HEK293 (cell line): ENCODE measurements around the gene RANBP10.

Source experiments
- CTCF ChIA-PET: fragments of 350-600 bp; formaldehyde crosslinking; extraction: SDS; loops from one replicate; lab custom pipeline; 2021; ENCODE audit warnings: antibody characterized with exemption; lab: Yijun Ruan, JAX
- POLR2A ChIA-PET: fragments of 300-600 bp; formaldehyde crosslinking; extraction: SDS; loops from one replicate; lab custom pipeline; 2020; ENCODE audit warnings: antibody characterized with exemption, inconsistent platforms; lab: Yijun Ruan, JAX
- H3K27ac ChIP-seq: fragments of 200-500 bp; sonication (Bioruptor generic); 2 replicates; pipeline ENCODE4 v1.5.1; 2014; ENCODE audit warnings: low read depth, low read length, control low read depth, inconsistent platforms; ENCODE audit errors: extremely low read depth
- H3K36me3 ChIP-seq, 2 experiments: fragments of 200-500 bp in 1 of 2; sonication (Bioruptor generic) in 1 of 2; 1 replicate in 1 of 2; 2 replicates in 1 of 2; pipeline ENCODE4 v1.5.1; 2014 to 2017; ENCODE audit warnings: inconsistent platforms in 2 of 2, low read length in 2 of 2; ENCODE audit not compliant: control insufficient read depth in 2 of 2, insufficient read depth in 1 of 2
- H3K4me1 ChIP-seq: fragments of 200-500 bp; sonication (Bioruptor generic); 2 replicates; pipeline ENCODE4 v1.5.1; 2014; ENCODE audit warnings: mild to moderate bottlenecking, low read length, inconsistent platforms; ENCODE audit not compliant: control insufficient read depth, insufficient read depth
- H3K4me3 ChIP-seq: 2 replicates; pipeline ENCODE4 v1.5.1; 2011; ENCODE audit warnings: low read depth, mild to moderate bottlenecking, control low read depth, low read length, moderate library complexity
- H3K9me3 ChIP-seq: fragments of 200-500 bp; sonication (Bioruptor generic); 2 replicates; pipeline ENCODE4 v1.5.1; 2014; ENCODE audit warnings: low read depth, low read length, inconsistent platforms; ENCODE audit not compliant: control insufficient read depth, insufficient read depth
- AEBP2 ChIP-seq: fragments of 450-650 bp; formaldehyde crosslinking; IDR thresholded peaks from 2 replicates; pipeline ENCODE4 v1.5.1; 2016; ENCODE audit warnings: missing biosample characterization, missing genetic modification characterization, borderline replicate concordance
- ATF2 ChIP-seq: fragments of 450-650 bp; formaldehyde crosslinking; IDR thresholded peaks from 2 replicates; pipeline ENCODE4 v1.5.1; 2016; ENCODE audit warnings: missing biosample characterization, missing genetic modification characterization, low read depth
- GLI2 ChIP-seq: fragments of 450-650 bp; formaldehyde crosslinking; IDR thresholded peaks from 2 replicates; pipeline ENCODE4; 2017; ENCODE audit warnings: missing biosample characterization, missing genetic modification characterization, low read depth, borderline replicate concordance
- GLIS1 ChIP-seq: fragments of 450-650 bp; formaldehyde crosslinking; IDR thresholded peaks from 2 replicates; pipeline ENCODE4 v1.5.1; 2016; ENCODE audit warnings: missing biosample characterization, missing genetic modification characterization
- KLF9 ChIP-seq: fragments of 450-650 bp; formaldehyde crosslinking; IDR thresholded peaks from 2 replicates; pipeline ENCODE4 v1.5.1; 2016; ENCODE audit warnings: missing biosample characterization, missing genetic modification characterization, low read depth
- PBX3 ChIP-seq: sonication (generic); formaldehyde crosslinking; IDR thresholded peaks from 2 replicates; pipeline ENCODE4 v1.8.1; 2022; ENCODE audit warnings: mild to moderate bottlenecking, moderate library complexity, missing genetic modification reagents
- REST ChIP-seq: fragments of 450-650 bp; formaldehyde crosslinking; IDR thresholded peaks from 2 replicates; pipeline ENCODE4 v1.5.1; 2016; ENCODE audit warnings: missing biosample characterization, missing genetic modification characterization
- SALL2 ChIP-seq: fragments of 450-650 bp; formaldehyde crosslinking; IDR thresholded peaks from 2 replicates; pipeline ENCODE4 v1.5.0; 2017; ENCODE audit warnings: missing biosample characterization, mild to moderate bottlenecking, missing genetic modification characterization, borderline replicate concordance
- ZNF10 ChIP-seq: fragments of 450-650 bp; formaldehyde crosslinking; IDR thresholded peaks from 2 replicates; pipeline ENCODE4 v1.5.1; 2017; ENCODE audit warnings: missing biosample characterization, missing genetic modification characterization
- ZNF121 ChIP-seq: fragments of 450-650 bp; formaldehyde crosslinking; IDR thresholded peaks from 2 replicates; pipeline ENCODE4 v1.5.1; 2016; ENCODE audit warnings: missing biosample characterization, missing genetic modification characterization
- ZNF19 ChIP-seq: fragments of 450-650 bp; formaldehyde crosslinking; IDR thresholded peaks from 2 replicates; pipeline ENCODE4; 2016; ENCODE audit warnings: missing biosample characterization, missing genetic modification characterization, low read depth
- ZNF211 ChIP-seq: fragments of 450-650 bp; formaldehyde crosslinking; IDR thresholded peaks from 2 replicates; pipeline ENCODE4 v1.5.1; 2016; ENCODE audit warnings: low read depth, missing biosample characterization, missing genetic modification characterization
- ZNF341 ChIP-seq: fragments of 450-650 bp; formaldehyde crosslinking; IDR thresholded peaks from 2 replicates; pipeline ENCODE4; 2016; ENCODE audit warnings: low read depth, missing biosample characterization, missing genetic modification characterization
- ZNF398 ChIP-seq: fragments of 450-650 bp; formaldehyde crosslinking; IDR thresholded peaks from 2 replicates; pipeline ENCODE4 v1.5.1; 2017; ENCODE audit warnings: missing biosample characterization, missing genetic modification characterization
- ZNF530 ChIP-seq: fragments of 450-650 bp; formaldehyde crosslinking; IDR thresholded peaks from 2 replicates; pipeline ENCODE4 v1.5.1; 2016; ENCODE audit warnings: low read depth, missing biosample characterization, missing genetic modification characterization
- ZNF701 ChIP-seq: fragments of 450-650 bp; formaldehyde crosslinking; IDR thresholded peaks from 2 replicates; pipeline ENCODE4 v1.5.1; 2016; ENCODE audit warnings: missing biosample characterization, missing genetic modification characterization
- ZSCAN16 ChIP-seq: fragments of 450-650 bp; formaldehyde crosslinking; IDR thresholded peaks from 2 replicates; pipeline ENCODE4 v1.5.1; 2016; ENCODE audit warnings: missing biosample characterization, missing genetic modification characterization

Gene RANBP10

GRCh38 chr16:67855789-67856188 is 49.4 kb upstream of the RANBP10 start (continued):
- TF ChIP-seq PBX3 (CRISPR knock-in tag) (no peak), ZNF701 (no peak), REST (tag by site-specific recombination) (no peak)

- no peaks in the 10 kb centered on the region for H3K9me3 ChIP-seq
- H3K36me3 ChIP-seq = peaks cover 0 to 39% of the 10 kb centered on the region in 2 experiments; a peak in 2 of 3 replicates
- no peak overlapping the region for H3K4me3 ChIP-seq
- peaks cover 12% of the 10 kb centered on the region for H3K4me1 ChIP-seq
- H3K27ac ChIP-seq = no peak overlapping the region
- ChIA-PET POLR2A (no interaction called here), CTCF (interaction anchor here (0.6 to 1.1 kb wide), 2 partner anchors 12 to 36 kb away, joined by 3 to 4 read pairs; no protein-coding TSS in a partner anchor)
- peak; percentile 81 for TF ChIP-seq ZNF121 (tag by site-specific recombination)
- no peak for TF ChIP-seq ZNF10 (tag by site-specific recombination)
Observed at GRCh38 chr16:67853670-67854069, 47.3 kb upstream of the RANBP10 start.

- peak overlapping the region; percentile 91 for H3K4me3 ChIP-seq
- ChIA-PET POLR2A (interaction anchor here (0.7 to 1.5 kb wide), 3 partner anchors 12 to 42 kb away, joined by 3 to 8 read pairs (median 4); partner anchors contain the start of genes EDC4, RANBP10 and TSNAXIP1), CTCF (interaction anchor here (1.2 to 1.3 kb wide), 2 partner anchors 32 to 175 kb away, joined by 4 to 9 read pairs; no protein-coding TSS in a partner anchor)
- TF ChIP-seq ZNF398 (no peak), GLI2 (tag by site-specific recombination) (no peak), ZNF341 (tag by site-specific recombination) (no peak)
- peaks cover 0 to 33% of the 10 kb centered on the region in 2 experiments; a peak in 2 of 3 replicates for H3K36me3 ChIP-seq
- H3K9me3 ChIP-seq = no peaks in the 10 kb centered on the region
- H3K4me1 ChIP-seq = peaks cover 16% of the 10 kb centered on the region
- H3K27ac ChIP-seq = peak overlapping the region; percentile 92; the same call in 1 of the 2 replicates
Observed at GRCh38 chr16:67848118-67848517, 41.8 kb upstream of the RANBP10 start.

GRCh38 chr16:67847064-67847861 is 40.9 kb upstream of the RANBP10 start, which contains the start of gene CENPT:
CENPT (minus strand) TSS chr16:67847693; CDS start chr16:67833859, 13,834 bp downstream.
- peak within 1 kb of the TSS; percentile 92 for H3K27ac ChIP-seq
- ChIA-PET CTCF (interaction anchor here (0.7 to 1.7 kb wide), 4 partner anchors 19 to 174 kb away, joined by 3 to 9 read pairs (median 5); partner anchors contain the start of gene NRN1L), POLR2A (interaction anchor here (1.0 to 4.3 kb wide), 6 partner anchors 14 to 187 kb away, joined by 3 to 38 read pairs (median 6); partner anchors contain the start of genes ACD, DDX28, DUS2 and EDC4)
- H3K4me1 ChIP-seq = peaks cover 16% of the 10 kb centered on the region
- peak within 1 kb of the TSS; percentile 91 for H3K4me3 ChIP-seq
- peaks cover 0 to 34% of the 10 kb centered on the region in 2 experiments; a peak in 2 of 3 replicates for H3K36me3 ChIP-seq
- no peaks in the 10 kb centered on the region for H3K9me3 ChIP-seq
- TF ChIP-seq ATF2 (tag by site-specific recombination) (no peak), ZNF211 (tag by site-specific recombination) (no peak), ZSCAN16 (tag by site-specific recombination) (no peak), SALL2 (tag by site-specific recombination) (no peak), ZNF19 (tag by site-specific recombination) (no peak), GLIS1 (tag by site-specific recombination) (no peak), KLF9 (tag by site-specific recombination) (peak; percentile 79), AEBP2 (tag by site-specific recombination) (no peak), ZNF530 (tag by site-specific recombination) (no peak)
